Loucy (cell line): ENCODE measurements around the gene LGALS1.

Source experiments
- EZH2phosphoT487 ChIP-seq: fragments of 200-600 bp; IDR thresholded peaks from 2 replicates; pipeline ENCODE4 v1.6.1; 2018; ENCODE audit warnings: antibody characterized with exemption, mild to moderate bottlenecking, moderate library complexity, borderline replicate concordance
- TF ChIP-seq, protein P1 (sequence below): fragments of 200-600 bp; sonication (generic); conservative IDR thresholded peaks from 2 replicates; pipeline ENCODE4 v1.5.1; 2014; ENCODE audit warnings: mild to moderate bottlenecking, antibody characterized with exemption, low read length

- TF ChIP-seq, protein P1, sequence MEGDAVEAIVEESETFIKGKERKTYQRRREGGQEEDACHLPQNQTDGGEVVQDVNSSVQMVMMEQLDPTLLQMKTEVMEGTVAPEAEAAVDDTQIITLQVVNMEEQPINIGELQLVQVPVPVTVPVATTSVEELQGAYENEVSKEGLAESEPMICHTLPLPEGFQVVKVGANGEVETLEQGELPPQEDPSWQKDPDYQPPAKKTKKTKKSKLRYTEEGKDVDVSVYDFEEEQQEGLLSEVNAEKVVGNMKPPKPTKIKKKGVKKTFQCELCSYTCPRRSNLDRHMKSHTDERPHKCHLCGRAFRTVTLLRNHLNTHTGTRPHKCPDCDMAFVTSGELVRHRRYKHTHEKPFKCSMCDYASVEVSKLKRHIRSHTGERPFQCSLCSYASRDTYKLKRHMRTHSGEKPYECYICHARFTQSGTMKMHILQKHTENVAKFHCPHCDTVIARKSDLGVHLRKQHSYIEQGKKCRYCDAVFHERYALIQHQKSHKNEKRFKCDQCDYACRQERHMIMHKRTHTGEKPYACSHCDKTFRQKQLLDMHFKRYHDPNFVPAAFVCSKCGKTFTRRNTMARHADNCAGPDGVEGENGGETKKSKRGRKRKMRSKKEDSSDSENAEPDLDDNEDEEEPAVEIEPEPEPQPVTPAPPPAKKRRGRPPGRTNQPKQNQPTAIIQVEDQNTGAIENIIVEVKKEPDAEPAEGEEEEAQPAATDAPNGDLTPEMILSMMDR: no peak
- TF ChIP-seq EZH2phosphoT487: no peak
Measured at GRCh38 chr22:37626556-37627075, 48.8 kb upstream of the LGALS1 start.
